ENCODE results near the gene PPIL1. TPM values are rescaled to one million over a fixed set of nuclear protein-coding genes. Genes with fewer than 3 reads are reported as not detected.
A peak's percentile ranks its signal among the peaks of the same experiment; 100 is the strongest.

Gene PPIL1
- total RNA-seq, 1 experiment from 2014 or later = 64.2 TPM

DNA sequence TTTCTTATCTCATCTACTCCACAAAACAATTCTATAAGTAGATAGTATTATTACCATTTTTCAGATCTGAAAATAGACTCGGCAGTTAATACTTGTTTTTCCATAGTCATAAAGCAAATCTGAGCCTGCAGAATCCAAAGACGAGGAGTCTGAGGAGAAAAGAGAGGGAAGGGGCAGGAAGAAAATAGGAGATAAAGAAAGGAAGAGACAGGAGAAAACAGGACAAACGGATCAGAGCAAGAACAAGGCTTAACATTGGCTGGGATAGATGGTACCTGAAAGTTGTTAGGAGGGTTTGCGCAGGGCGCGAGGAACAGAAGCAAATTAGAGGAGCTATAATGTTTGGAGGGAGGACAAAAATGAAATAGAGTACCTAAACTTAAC lies 639 bp upstream of the PPIL1 start:
- no peak for ATAC-seq
- Mint-ChIP-seq H3K9me3 (peaks cover 11% of the 10 kb centered on the region), H3K27ac (peak overlapping the region; percentile 100), H3K27me3 (ENCODE audit: low read depth) (peaks cover 17% of the 10 kb centered on the region), H3K4me1 (peaks cover 19% of the 10 kb centered on the region), H3K4me3 (peak overlapping the region; percentile 93), H3K36me3 (peaks cover 11% of the 10 kb centered on the region)
- CTCF ChIA-PET = interaction anchor here (0.8 to 6.4 kb wide), 18 partner anchors 10 to 335 kb away, joined by 3 to 70 read pairs (median 8); partner anchors contain the start of gene C6orf89
- TF ChIP-seq PRRX2 (CRISPR knock-in tag; IDR thresholded peaks at IDR 0.05) (no peak), ATF3 (CRISPR knock-in tag; conservative IDR thresholded peaks at IDR 0.05) (no peak), ZNF396 (CRISPR knock-in tag; IDR thresholded peaks at IDR 0.05; ENCODE audit: borderline replicate concordance) (no peak), NR1H2 (CRISPR knock-in tag; IDR thresholded peaks at IDR 0.05) (no peak), RELA (CRISPR knock-in tag; IDR thresholded peaks at IDR 0.05; ENCODE audit: borderline replicate concordance) (no peak), OVOL2 (CRISPR knock-in tag; IDR thresholded peaks at IDR 0.05; ENCODE audit: borderline replicate concordance) (no peak)
- POLR2A ChIA-PET = interaction anchor here (1.7 to 2.3 kb wide), 3 partner anchors 10 to 111 kb away, joined by 4 to 8 read pairs (median 5); partner anchors contain the start of genes C6orf89 and MTCH1
- no peak for DNase-seq (ENCODE audit: low spot score)

GRCh38 chr6:36873612-36874442 lies 776 bp downstream of the PPIL1 start:
- Mint-ChIP-seq H3K36me3 (peaks cover 20% of the 10 kb centered on the region), H3K9me3 (peaks cover 3% of the 10 kb centered on the region; the same call in 1 of the 2 replicates), H3K4me1 (peaks cover 19% of the 10 kb centered on the region), H3K4me3 (peak overlapping the region; percentile 93), H3K27ac (peak overlapping the region; percentile 48), H3K27me3 (ENCODE audit: low read depth) (peaks cover 9% of the 10 kb centered on the region)
- ChIA-PET POLR2A (interaction anchor here (0.9 to 2.3 kb wide), 3 partner anchors 9 to 62 kb away, joined by 4 to 8 read pairs (median 4); partner anchors contain the start of gene C6orf89), CTCF (interaction anchor here (1.0 to 6.4 kb wide), 22 partner anchors 10 to 337 kb away, joined by 3 to 70 read pairs (median 8); partner anchors contain the start of gene C6orf89)
- DNase-seq (ENCODE audit: low spot score) (no peak), ATAC-seq (no peak)
- no peak for TF ChIP-seq GTF2I (CRISPR knock-in tag; conservative IDR thresholded peaks at IDR 0.05)
- no peak for TF ChIP-seq ZNF121 (CRISPR knock-in tag; IDR thresholded peaks at IDR 0.05)
- TF ChIP-seq, protein P1, sequence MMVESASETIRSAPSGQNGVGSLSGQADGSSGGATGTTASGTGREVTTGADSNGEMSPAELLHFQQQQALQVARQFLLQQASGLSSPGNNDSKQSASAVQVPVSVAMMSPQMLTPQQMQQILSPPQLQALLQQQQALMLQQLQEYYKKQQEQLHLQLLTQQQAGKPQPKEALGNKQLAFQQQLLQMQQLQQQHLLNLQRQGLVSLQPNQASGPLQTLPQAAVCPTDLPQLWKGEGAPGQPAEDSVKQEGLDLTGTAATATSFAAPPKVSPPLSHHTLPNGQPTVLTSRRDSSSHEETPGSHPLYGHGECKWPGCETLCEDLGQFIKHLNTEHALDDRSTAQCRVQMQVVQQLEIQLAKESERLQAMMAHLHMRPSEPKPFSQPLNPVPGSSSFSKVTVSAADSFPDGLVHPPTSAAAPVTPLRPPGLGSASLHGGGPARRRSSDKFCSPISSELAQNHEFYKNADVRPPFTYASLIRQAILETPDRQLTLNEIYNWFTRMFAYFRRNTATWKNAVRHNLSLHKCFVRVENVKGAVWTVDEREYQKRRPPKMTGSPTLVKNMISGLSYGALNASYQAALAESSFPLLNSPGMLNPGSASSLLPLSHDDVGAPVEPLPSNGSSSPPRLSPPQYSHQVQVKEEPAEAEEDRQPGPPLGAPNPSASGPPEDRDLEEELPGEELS (CRISPR knock-in tag; IDR thresholded peaks at IDR 0.05) = no peak
- no peak for TF ChIP-seq ETV6 (CRISPR knock-in tag; IDR thresholded peaks at IDR 0.05)
- TF ChIP-seq, protein P2, sequence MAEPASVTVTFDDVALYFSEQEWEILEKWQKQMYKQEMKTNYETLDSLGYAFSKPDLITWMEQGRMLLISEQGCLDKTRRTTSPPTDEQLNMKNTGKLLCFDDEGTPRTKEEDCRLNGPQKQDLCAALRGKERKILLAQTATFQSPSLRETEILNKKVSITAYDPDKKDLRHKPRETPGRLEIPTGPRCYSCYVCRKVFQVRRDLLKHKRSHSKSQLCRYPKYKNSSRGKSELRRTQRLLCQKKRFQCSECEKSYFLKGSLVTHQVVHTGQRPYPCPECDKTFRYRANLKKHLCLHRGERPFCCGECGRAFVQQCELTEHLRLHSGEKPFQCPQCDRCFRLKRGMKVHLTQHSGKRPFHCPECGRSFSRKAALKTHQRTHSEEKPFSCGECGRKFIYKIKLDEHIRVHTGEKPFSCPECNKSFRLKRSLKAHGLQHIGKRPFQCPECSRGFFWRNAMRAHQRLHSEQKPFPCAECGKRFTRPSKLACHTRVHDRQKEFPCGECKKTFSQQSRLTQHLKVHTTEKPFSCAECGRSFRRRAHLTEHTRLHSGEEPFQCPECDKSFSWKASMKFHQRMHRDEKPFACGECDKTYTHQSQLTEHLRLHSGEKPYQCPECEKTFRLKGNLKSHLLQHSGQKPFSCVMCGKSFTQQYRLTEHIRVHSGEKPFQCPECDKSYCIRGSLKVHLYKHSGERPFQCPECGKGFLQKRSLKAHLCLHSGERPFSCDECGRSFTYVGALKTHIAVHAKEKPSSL (CRISPR knock-in tag; conservative IDR thresholded peaks at IDR 0.05) = no peak
- TF ChIP-seq, protein P3, sequence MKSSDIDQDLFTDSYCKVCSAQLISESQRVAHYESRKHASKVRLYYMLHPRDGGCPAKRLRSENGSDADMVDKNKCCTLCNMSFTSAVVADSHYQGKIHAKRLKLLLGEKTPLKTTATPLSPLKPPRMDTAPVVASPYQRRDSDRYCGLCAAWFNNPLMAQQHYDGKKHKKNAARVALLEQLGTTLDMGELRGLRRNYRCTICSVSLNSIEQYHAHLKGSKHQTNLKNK (CRISPR knock-in tag; IDR thresholded peaks at IDR 0.05) = no peak
- TF ChIP-seq, protein P4, sequence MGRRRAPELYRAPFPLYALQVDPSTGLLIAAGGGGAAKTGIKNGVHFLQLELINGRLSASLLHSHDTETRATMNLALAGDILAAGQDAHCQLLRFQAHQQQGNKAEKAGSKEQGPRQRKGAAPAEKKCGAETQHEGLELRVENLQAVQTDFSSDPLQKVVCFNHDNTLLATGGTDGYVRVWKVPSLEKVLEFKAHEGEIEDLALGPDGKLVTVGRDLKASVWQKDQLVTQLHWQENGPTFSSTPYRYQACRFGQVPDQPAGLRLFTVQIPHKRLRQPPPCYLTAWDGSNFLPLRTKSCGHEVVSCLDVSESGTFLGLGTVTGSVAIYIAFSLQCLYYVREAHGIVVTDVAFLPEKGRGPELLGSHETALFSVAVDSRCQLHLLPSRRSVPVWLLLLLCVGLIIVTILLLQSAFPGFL (CRISPR knock-in tag; IDR thresholded peaks at IDR 0.05; ENCODE audit: borderline replicate concordance) = no peak
- no peak for TF ChIP-seq ZNF232 (CRISPR knock-in tag; IDR thresholded peaks at IDR 0.05)
- no peak for TF ChIP-seq ZBTB21 (CRISPR knock-in tag; IDR thresholded peaks at IDR 0.05; ENCODE audit: borderline replicate concordance)
- no peak for TF ChIP-seq GABPB1 (CRISPR knock-in tag; IDR thresholded peaks at IDR 0.05)
- no peak for TF ChIP-seq TEAD4 (CRISPR knock-in tag; IDR thresholded peaks at IDR 0.05)
